Measurements from ENCODE around the gene ARAP1.

ARAP1 gene

DNA sequence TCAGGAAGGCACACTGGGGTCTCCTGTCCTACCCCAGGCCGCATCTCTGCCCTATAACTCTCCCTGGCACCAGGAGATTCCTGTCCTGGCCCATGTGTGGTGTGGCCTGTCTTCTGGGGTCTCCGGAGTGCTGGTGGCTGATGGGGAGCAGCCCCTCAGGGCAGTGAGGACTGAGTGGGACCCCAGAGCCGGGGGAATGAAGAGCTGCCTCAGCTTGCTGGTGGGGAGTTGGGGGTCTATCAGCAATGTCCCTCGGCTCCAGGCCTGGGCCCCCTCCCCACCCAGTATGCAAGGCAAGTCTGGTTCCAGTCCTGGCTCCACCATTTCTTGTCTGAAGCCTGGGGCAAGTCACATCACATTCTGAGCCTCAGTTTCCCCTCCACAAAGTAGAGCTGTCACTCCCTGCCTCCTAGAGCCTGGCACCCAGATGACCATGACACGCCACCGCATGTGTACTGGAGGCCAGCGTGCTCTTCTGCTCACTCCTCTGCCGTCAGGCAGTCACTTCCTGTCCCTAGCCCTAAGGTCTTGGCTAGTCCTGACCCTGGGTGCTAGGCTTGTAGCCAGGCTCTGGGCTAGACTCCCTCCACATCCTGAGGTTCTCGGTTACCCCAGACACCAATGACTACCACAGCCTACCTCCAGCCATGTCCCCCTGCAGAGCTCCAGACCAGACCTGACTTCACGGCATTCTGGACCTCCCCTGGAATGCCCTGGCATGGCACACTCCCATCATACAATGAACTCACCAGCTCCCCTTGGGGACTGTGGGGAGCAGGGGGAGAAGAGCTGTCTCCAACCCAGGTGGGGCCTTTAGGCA, 12.8 kb downstream of the ARAP1 start:
- DNase-seq (ENCODE audit: low read depth): no peak
- TF ChIP-seq, protein P1, sequence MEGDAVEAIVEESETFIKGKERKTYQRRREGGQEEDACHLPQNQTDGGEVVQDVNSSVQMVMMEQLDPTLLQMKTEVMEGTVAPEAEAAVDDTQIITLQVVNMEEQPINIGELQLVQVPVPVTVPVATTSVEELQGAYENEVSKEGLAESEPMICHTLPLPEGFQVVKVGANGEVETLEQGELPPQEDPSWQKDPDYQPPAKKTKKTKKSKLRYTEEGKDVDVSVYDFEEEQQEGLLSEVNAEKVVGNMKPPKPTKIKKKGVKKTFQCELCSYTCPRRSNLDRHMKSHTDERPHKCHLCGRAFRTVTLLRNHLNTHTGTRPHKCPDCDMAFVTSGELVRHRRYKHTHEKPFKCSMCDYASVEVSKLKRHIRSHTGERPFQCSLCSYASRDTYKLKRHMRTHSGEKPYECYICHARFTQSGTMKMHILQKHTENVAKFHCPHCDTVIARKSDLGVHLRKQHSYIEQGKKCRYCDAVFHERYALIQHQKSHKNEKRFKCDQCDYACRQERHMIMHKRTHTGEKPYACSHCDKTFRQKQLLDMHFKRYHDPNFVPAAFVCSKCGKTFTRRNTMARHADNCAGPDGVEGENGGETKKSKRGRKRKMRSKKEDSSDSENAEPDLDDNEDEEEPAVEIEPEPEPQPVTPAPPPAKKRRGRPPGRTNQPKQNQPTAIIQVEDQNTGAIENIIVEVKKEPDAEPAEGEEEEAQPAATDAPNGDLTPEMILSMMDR (IDR thresholded peaks at IDR 0.05; ENCODE audit: control insufficient read depth, insufficient read depth, low read depth, low read length, missing control alignments): no peak
- no peak overlapping the region for H3K4me3 ChIP-seq (ENCODE audit: control insufficient read depth, low read depth, low read length)

DNA sequence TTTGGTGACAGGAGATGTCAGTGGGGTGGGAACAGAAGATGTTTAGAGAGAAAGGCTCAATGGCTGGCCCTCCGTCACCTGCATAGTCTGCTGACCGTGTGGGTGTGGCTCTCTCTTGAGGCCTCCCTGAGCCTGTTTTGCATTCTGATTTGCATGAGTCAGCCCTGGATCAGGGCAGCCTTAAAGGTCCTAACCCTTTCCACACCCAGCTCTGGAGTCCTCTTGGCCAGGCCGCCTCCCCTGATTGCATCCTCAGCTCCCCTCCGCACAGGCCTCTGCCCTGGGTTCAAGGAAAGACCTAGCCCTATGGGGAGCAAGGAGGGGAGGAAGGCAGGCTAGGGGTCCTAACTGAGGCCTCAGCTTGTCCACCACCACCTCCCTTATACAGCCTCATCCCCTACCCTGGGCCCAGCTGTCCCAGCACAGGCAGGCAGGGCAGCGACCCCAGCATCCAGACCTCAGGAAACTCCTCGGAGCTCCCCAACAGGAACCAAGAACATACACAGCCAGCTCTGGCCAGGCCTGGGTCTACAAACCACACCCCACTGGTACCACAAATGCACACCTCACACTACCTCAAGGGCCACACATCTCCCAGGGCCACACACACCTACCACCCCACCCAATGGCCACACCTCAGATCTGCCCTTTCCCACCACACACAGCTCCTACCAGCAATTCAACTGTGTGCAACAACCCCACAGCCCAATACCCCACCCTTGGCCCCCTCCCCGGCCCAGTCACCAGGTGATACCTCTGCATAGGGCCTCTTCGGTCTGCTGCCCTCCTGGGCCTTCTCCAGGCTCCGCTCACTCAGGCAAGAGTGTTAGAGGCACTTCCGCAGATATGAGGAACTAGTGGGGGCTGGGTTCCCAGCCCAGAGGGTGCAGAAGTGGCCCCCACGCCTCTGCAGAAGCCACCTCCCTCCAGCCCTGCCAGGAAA, 13.7 kb downstream of the ARAP1 start:
- TF ChIP-seq, protein P1 (IDR thresholded peaks at IDR 0.05; ENCODE audit: control insufficient read depth, insufficient read depth, low read depth, low read length, missing control alignments): no peak
- no peak overlapping the region for H3K4me3 ChIP-seq (ENCODE audit: control insufficient read depth, low read depth, low read length)
- DNase-seq (ENCODE audit: low read depth): no peak

DNA sequence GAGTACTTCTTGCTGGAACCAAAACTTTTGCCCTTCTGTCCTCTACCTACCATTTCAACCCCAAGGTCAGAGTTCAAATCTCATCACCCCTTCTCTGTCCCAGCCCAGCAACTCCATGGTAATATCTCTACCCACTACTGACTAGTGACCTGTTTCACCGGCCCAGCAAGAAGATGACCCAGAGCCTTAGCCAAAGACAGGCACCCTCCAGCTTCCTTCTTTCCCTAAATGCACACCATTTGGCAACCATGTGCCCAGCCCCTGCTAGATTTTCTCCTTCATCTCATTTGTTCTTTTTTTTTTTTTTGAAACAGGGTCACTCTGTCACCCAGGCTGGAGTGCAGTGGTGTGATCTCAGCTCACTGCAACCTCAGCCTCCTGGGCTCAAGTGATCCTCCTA, 14.9 kb downstream of the ARAP1 start:
- H3K4me3 ChIP-seq (ENCODE audit: control insufficient read depth, low read depth, low read length): no peak overlapping the region
- TF ChIP-seq, protein P1 (IDR thresholded peaks at IDR 0.05; ENCODE audit: control insufficient read depth, insufficient read depth, low read depth, low read length, missing control alignments): no peak
- no peak for DNase-seq (ENCODE audit: low read depth)

DNA sequence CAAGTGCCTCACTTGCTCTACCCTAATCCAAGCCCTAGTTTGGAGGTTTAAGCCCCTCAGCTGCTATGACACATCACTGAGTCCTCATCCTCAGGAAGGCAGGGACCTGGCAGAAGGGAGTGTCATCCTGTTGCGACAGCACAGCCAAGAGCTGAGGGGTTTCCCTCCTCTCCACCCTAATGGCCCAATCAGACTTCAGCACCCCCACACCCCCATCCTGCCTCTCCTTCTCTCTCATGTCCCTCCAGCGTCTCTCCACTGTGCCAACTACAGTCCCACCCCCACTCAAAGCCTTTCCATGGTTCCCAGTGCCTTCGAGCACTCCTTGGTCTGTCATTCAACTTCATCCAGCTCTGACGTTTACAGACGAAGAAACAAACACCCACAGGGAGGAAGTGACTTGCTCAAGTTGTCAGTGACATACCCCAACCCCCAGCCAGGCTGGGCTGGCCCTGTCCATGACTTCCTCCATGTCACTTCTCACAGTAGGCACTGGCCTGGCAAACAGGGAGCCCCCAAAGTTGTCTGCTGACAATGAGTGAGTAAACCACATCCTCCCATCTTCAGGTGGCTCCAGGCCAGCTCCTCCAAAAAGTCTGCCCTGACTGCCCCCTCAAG, 15.6 kb downstream of the ARAP1 start:
- no peak for DNase-seq (ENCODE audit: low read depth)
- TF ChIP-seq, protein P1 (IDR thresholded peaks at IDR 0.05; ENCODE audit: control insufficient read depth, insufficient read depth, low read depth, low read length, missing control alignments): no peak
- H3K4me3 ChIP-seq (ENCODE audit: control insufficient read depth, low read depth, low read length): no peak overlapping the region

DNA sequence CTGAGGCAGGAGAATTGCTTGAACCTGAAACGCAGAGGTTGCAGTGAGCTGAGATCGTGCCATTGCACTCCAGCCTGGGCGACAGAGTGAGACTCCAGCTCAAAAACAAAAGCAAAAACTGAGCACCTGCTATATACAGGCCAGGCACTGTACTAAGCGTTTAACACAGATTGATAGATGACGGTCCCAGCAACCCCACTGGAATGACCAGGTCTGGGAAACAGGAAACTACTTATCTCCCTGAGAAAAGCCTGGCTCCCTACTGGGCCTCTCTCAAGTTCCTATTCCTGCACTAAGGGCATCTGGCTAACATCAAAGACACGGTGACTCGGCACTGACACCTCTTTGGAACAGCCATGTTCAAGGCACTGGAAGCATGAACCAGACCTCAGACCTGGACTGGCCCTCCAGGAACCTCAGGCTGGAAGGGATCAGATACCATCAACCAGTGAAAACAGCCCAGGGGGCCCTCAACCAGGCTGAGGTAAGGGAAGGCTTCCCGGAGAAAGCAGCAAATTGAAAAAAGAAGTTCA, 16.6 kb downstream of the ARAP1 start:
- no peak overlapping the region for H3K4me3 ChIP-seq (ENCODE audit: control insufficient read depth, low read depth, low read length)
- TF ChIP-seq, protein P1 (IDR thresholded peaks at IDR 0.05; ENCODE audit: control insufficient read depth, insufficient read depth, low read depth, low read length, missing control alignments): no peak
- DNase-seq (ENCODE audit: low read depth): no peak

DNA sequence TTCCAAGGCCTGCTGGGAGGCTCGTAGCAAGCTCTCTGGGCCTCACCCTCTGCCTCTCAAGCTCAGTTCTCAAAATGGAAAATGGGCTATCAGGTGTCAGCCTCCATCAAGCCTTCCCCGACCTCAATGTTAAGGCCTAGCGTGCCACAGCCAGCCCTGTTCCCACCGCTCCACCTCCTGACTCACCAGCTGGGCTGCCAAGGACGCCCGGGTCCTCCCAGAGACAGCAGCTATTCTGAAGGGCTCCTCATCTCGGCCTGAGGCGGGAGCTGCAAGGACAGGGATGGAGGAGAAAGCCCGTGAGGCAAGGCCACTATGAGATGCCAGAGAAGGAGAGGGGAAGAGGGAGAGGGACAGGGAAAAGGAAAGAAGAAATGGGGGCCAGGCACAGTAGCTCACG, 19.9 kb downstream of the ARAP1 start:
- H3K4me3 ChIP-seq (ENCODE audit: control insufficient read depth, low read depth, low read length): no peak overlapping the region
- TF ChIP-seq, protein P1 (IDR thresholded peaks at IDR 0.05; ENCODE audit: control insufficient read depth, insufficient read depth, low read depth, low read length, missing control alignments): no peak
- DNase-seq (ENCODE audit: low read depth): no peak
